OCI-LY1 (cell line): ENCODE data around the gene BRF1.

Source experiments
- H2AFZ ChIP-seq: fragments of 200-600 bp; sonication (generic), shearing (Covaris generic); 2 replicates; pipeline ENCODE4 v1.6.0; 2014; ENCODE audit warnings: antibody characterized with exemption, mild to moderate bottlenecking, low read length
- H3F3A ChIP-seq: fragments of 200-600 bp; sonication (generic), shearing (Covaris generic); 2 replicates; pipeline ENCODE4 v1.6.0; 2014; ENCODE audit warnings: mild to moderate bottlenecking, antibody characterized with exemption, low read length, moderate library complexity; ENCODE audit not compliant: insufficient read depth
- H3K27ac ChIP-seq: fragments of 200-600 bp; sonication (generic); 2 replicates; pipeline ENCODE4 v1.5.1; 2014; ENCODE audit warnings: low read length, mixed run types, mild to moderate bottlenecking, low read depth; ENCODE audit not compliant: poor library complexity, severe bottlenecking
- H3K27me3 ChIP-seq: fragments of 200-600 bp; sonication (generic); 2 replicates; pipeline ENCODE4 v1.6.0; 2014; ENCODE audit warnings: antibody characterized with exemption, mild to moderate bottlenecking, low read length, moderate library complexity; ENCODE audit not compliant: insufficient read depth
- H3K36me3 ChIP-seq: fragments of 200-600 bp; sonication (generic); 2 replicates; pipeline ENCODE4 v1.6.1; 2014; ENCODE audit warnings: mild to moderate bottlenecking, antibody characterized with exemption, low read length, moderate library complexity, mixed read lengths; ENCODE audit not compliant: insufficient read depth
- H3K4me1 ChIP-seq: fragments of 200-600 bp; sonication (generic); 2 replicates; pipeline ENCODE4 v1.5.1; 2014; ENCODE audit warnings: mild to moderate bottlenecking, low read length, moderate library complexity; ENCODE audit not compliant: insufficient read depth, severe bottlenecking
- H3K4me2 ChIP-seq: fragments of 200-600 bp; sonication (generic), shearing (Covaris generic); 2 replicates; pipeline ENCODE4 v1.6.1; 2014; ENCODE audit warnings: low read length
- H3K4me3 ChIP-seq: fragments of 200-600 bp; sonication (generic); 2 replicates; pipeline ENCODE4 v1.5.1; 2014; ENCODE audit warnings: low read length, low read depth, mild to moderate bottlenecking, mixed read lengths; ENCODE audit not compliant: poor library complexity, severe bottlenecking
- H3K79me2 ChIP-seq: fragments of 200-600 bp; shearing (Covaris generic); 2 replicates; pipeline ENCODE4 v1.6.1; 2016; ENCODE audit warnings: mixed run types, low read length, mixed read lengths; ENCODE audit not compliant: insufficient read depth
- H3K9ac ChIP-seq: fragments of 200-600 bp; sonication (generic), shearing (Covaris generic); 2 replicates; pipeline ENCODE4 v1.6.1; 2014; ENCODE audit warnings: mild to moderate bottlenecking, low read length, mixed read lengths
- H3K9me2 ChIP-seq: fragments of 200-600 bp; sonication (generic), shearing (Covaris generic); 2 replicates; pipeline ENCODE4 v1.6.1; 2014; ENCODE audit warnings: low read depth, mild to moderate bottlenecking, low read length, mixed read lengths
- H3K9me3 ChIP-seq: fragments of 200-600 bp; shearing (Covaris generic); 2 replicates; pipeline ENCODE4 v1.6.1; 2014; ENCODE audit warnings: low read length, mixed read lengths
- H4K20me1 ChIP-seq: fragments of 200-600 bp; sonication (generic), shearing (Covaris generic); 2 replicates; pipeline ENCODE4 v1.6.0; 2016; ENCODE audit warnings: mild to moderate bottlenecking, low read length; ENCODE audit not compliant: insufficient read depth
- CTCF ChIP-seq: fragments of 200-600 bp; sonication (generic), shearing (Covaris generic); IDR thresholded peaks from 2 replicates; pipeline ENCODE4 v1.5.1; 2017; ENCODE audit warnings: mild to moderate bottlenecking, antibody characterized with exemption, low read length, moderate library complexity, mixed read lengths
- EZH2 ChIP-seq: fragments of 200-600 bp; sonication (generic), shearing (Covaris generic); IDR thresholded peaks from 2 replicates; pipeline ENCODE4 v1.8.0; 2017; ENCODE audit warnings: borderline replicate concordance, mixed run types, mild to moderate bottlenecking, antibody characterized with exemption, low read length, moderate library complexity, mixed read lengths

BRF1 gene

DNA sequence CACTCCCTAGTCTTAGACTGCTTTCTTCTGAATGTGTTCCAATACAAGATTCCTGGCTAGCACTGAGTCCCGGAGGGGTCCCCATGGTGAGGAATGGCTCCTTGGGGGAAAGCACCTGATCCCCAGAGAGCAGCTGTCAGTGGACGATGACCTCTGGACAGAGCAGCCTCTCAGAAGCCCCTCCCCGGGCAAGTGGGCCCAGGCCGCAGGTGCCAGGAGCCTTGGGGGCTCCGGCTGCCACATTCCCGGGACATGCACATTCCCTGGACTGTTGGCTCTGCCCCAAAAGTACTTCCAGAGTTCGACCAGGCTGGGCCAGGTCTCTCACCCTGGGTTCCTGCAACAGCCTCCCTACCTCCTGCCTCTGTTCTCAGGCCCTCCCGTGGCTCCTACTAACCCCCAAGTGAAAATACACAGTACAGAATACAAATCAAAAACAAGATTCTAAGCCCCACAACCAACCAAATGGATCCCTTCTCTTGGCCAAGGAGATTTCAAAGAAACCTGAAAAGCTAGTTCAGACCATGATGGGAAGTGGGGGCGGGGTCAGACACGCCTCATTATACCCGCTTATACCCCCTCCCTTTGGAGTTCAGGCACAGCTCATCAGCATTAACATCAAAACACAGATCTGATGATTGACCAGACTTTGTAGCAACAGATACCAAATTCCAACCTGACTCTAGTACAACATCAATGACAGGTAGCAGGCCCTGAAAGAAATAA lies 75.8 kb downstream of the BRF1 start:
- Histone ChIP-seq H3K9ac (no peak overlapping the region), H3K9me2 (no peaks in the 10 kb centered on the region), H3K79me2 (no peaks in the 10 kb centered on the region), H2AFZ (no peak overlapping the region), H3K4me2 (no peak overlapping the region), H3K36me3 (peaks cover 3% of the 10 kb centered on the region; the same call in 1 of the 2 replicates), H3K27me3 (no peaks in the 10 kb centered on the region), H4K20me1 (no peaks in the 10 kb centered on the region), H3K9me3 (no peaks in the 10 kb centered on the region), H3K4me3 (no peak overlapping the region), H3K27ac (no peak overlapping the region), H3F3A (no peaks in the 10 kb centered on the region), H3K4me1 (peaks cover 11% of the 10 kb centered on the region)
- TF ChIP-seq CTCF (no peak), EZH2 (no peak)

GRCh38 chr14:105223770-105224544 lies 76.8 kb downstream of the BRF1 start:
- Histone ChIP-seq H3F3A (no peaks in the 10 kb centered on the region), H3K4me2 (no peak overlapping the region), H3K9ac (no peak overlapping the region), H2AFZ (no peak overlapping the region), H3K36me3 (peaks cover 3% of the 10 kb centered on the region; the same call in 1 of the 2 replicates), H3K79me2 (no peaks in the 10 kb centered on the region), H3K27me3 (no peaks in the 10 kb centered on the region), H3K9me3 (no peaks in the 10 kb centered on the region), H3K9me2 (no peaks in the 10 kb centered on the region), H4K20me1 (no peaks in the 10 kb centered on the region), H3K4me3 (no peak overlapping the region), H3K27ac (peak overlapping the region; percentile 47), H3K4me1 (peaks cover 11% of the 10 kb centered on the region)
- TF ChIP-seq CTCF (no peak), EZH2 (no peak)

GRCh38 chr14:105223260-105223659 lies 77.5 kb downstream of the BRF1 start:
- TF ChIP-seq CTCF = no peak
- no peak for TF ChIP-seq EZH2
- no peaks in the 10 kb centered on the region for H3K27me3 ChIP-seq
- H4K20me1 ChIP-seq = no peaks in the 10 kb centered on the region
- peaks cover 3% of the 10 kb centered on the region; the same call in 1 of the 2 replicates for H3K36me3 ChIP-seq
- H3K79me2 ChIP-seq = no peaks in the 10 kb centered on the region
- peak overlapping the region; percentile 47 for H3K27ac ChIP-seq
- H3F3A ChIP-seq = no peaks in the 10 kb centered on the region
- no peak overlapping the region for H3K9ac ChIP-seq
- no peak overlapping the region for H3K4me3 ChIP-seq
- H3K4me2 ChIP-seq = no peak overlapping the region; the same call in 1 of the 2 replicates
- no peak overlapping the region for H2AFZ ChIP-seq
- H3K9me2 ChIP-seq = no peaks in the 10 kb centered on the region
- peaks cover 11% of the 10 kb centered on the region for H3K4me1 ChIP-seq
- H3K9me3 ChIP-seq = no peaks in the 10 kb centered on the region
